GM12801 (cell line): Measurements from ENCODE around the gene TGFA.

Source experiments
- CTCF ChIP-seq: IDR thresholded peaks from one replicate; pipeline ENCODE4 v1.5.1; 2011; ENCODE audit warnings: control low read depth; ENCODE audit not compliant: insufficient read length; ENCODE audit errors: extremely low read depth

The TGFA gene

DNA sequence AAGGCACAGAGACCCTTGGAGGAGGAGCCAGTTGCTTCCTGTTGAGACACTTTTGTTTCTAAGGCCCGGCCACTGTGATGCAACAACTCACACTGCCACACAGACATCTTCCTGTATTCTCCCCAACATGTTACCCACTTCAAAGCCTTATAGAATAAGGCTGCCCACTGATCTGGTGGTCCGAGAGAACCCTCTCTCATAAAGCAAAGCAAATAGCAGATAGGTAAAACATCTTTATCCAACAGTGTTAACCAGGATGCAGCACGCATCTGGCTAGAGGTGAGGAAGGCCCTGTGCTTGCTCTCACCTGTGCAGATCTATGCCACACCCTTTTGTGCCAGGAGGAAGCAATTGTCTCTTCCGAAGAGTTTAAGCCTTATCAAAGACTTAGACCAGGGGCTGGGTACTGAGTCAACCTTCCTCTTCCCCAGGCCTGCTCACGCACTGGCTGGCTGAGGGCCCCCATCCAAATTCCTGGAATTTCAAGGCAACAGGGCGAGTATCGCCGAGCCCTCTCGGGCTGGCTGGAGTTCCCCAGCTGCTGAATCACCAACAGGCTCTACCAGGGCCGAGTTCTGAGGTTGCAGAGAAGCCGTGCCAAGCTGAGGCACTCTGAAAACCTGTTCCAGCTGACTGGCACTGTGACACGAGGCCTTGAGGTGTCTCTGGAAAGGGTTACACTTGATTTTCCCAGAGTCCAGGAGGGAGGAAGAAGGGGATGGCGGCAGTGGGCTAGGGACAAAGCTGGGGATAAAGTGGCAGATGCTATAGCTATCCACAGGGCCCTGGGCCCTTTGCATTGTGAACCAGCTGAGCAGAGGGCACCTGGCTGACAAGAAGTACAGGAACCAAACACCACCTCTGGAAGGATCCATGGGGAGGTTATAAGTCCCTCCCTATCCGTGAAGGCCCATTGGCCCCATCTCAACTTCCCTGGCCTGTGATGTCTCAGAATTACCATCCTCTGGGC, 29.3 kb downstream of the TGFA start:
- TF ChIP-seq CTCF = no peak

- no peak for TF ChIP-seq CTCF
Observed at GRCh38 chr2:70523672-70523995, 30.0 kb downstream of the TGFA start.

DNA sequence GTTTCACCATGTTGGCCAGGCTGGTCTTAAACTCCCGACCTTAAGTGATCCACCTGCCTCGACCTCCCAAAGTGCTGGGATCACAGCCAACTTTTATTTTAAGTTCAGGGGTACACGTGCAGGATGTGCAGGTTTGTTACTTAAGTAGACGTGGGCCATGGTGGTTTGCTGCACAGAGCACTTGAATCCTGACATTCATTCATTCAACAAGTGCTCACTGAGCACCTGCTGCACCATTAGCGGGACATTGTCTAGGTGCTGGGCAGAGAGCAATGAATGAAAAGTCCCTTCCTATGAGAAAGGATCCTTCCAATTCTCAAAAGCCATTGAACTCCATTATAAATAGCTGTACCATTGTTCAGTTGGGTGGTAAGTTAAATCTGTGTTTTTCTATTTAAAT, 31.0 kb downstream of the TGFA start:
- no peak for TF ChIP-seq CTCF

- TF ChIP-seq CTCF = no peak
Observed at GRCh38 chr2:70520825-70521224, 32.8 kb downstream of the TGFA start.

- no peak for TF ChIP-seq CTCF
Observed at GRCh38 chr2:70519453-70519852, 34.2 kb downstream of the TGFA start.

DNA sequence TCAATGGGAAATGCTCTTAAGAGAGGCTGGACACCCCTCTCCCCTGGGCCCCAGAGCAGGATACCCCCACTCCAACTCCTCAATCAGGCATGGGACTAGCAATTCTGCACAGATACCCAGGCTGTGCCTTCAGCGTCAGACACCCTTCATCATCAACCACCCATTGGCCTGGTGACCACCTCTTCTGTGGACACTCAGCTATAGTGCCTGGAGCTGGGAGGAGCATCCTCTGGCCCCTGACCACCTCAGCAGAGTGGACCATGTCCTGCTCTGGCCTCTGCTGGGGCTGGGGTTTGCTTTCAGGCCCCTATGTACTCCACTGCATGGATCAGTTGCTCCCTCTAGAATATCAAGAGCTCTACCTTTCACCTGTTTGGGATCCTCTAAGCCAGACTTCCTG, 35.1 kb downstream of the TGFA start:
- TF ChIP-seq CTCF = no peak

GRCh38 chr2:70517804-70518203, 35.8 kb downstream of the TGFA start:
- TF ChIP-seq CTCF = no peak
